Measurements from ENCODE around the gene ASS1.

The ASS1 gene

GRCh38 chr9:130501639-130502038, 56.9 kb downstream of the ASS1 start:
- Histone ChIP-seq H3K4me1 (ENCODE audit: control insufficient read depth, insufficient read depth, low read length) (peaks cover 18% of the 10 kb centered on the region), H3K36me3 (ENCODE audit: control insufficient read depth, insufficient read depth, low read length) (no peaks in the 10 kb centered on the region), H3K9me3 (ENCODE audit: control insufficient read depth, low read length) (no peaks in the 10 kb centered on the region), H3K9ac (ENCODE audit: low read length) (no peak overlapping the region), H3K27me3 (ENCODE audit: control insufficient read depth, insufficient read depth, low read length) (no peaks in the 10 kb centered on the region), H3K4me3 (ENCODE audit: low read length) (no peak overlapping the region)

GRCh38 chr9:130508218-130508617, 63.5 kb downstream of the ASS1 start:
- no peaks in the 10 kb centered on the region for H3K9me3 ChIP-seq (ENCODE audit: control insufficient read depth, low read length)
- H3K36me3 ChIP-seq (ENCODE audit: control insufficient read depth, insufficient read depth, low read length) = no peaks in the 10 kb centered on the region
- no peaks in the 10 kb centered on the region for H3K4me1 ChIP-seq (ENCODE audit: control insufficient read depth, insufficient read depth, low read length)
- no peak overlapping the region for H3K4me3 ChIP-seq (ENCODE audit: low read length)
- H3K27me3 ChIP-seq (ENCODE audit: control insufficient read depth, insufficient read depth, low read length) = no peaks in the 10 kb centered on the region
- H3K9ac ChIP-seq (ENCODE audit: low read length) = no peak overlapping the region

GRCh38 chr9:130512199-130512598, 67.4 kb downstream of the ASS1 start:
- Histone ChIP-seq H3K36me3 (ENCODE audit: control insufficient read depth, insufficient read depth, low read length) (no peaks in the 10 kb centered on the region), H3K27me3 (ENCODE audit: control insufficient read depth, insufficient read depth, low read length) (no peaks in the 10 kb centered on the region), H3K9me3 (ENCODE audit: control insufficient read depth, low read length) (no peaks in the 10 kb centered on the region)

GRCh38 chr9:130513078-130513477, 68.3 kb downstream of the ASS1 start:
- H3K4me1 ChIP-seq (ENCODE audit: control insufficient read depth, insufficient read depth, low read length) = no peaks in the 10 kb centered on the region
- no peak overlapping the region for H3K4me3 ChIP-seq (ENCODE audit: low read length)
- no peaks in the 10 kb centered on the region for H3K27me3 ChIP-seq (ENCODE audit: control insufficient read depth, insufficient read depth, low read length)
- H3K36me3 ChIP-seq (ENCODE audit: control insufficient read depth, insufficient read depth, low read length) = no peaks in the 10 kb centered on the region
- H3K9me3 ChIP-seq (ENCODE audit: control insufficient read depth, low read length) = no peaks in the 10 kb centered on the region
- no peak overlapping the region for H3K9ac ChIP-seq (ENCODE audit: low read length)

More at GRCh38 chr9:130512199-130512598, 67.4 kb downstream of the ASS1 start:
- Histone ChIP-seq H3K4me1 (ENCODE audit: control insufficient read depth, insufficient read depth, low read length) (no peaks in the 10 kb centered on the region), H3K4me3 (ENCODE audit: low read length) (no peak overlapping the region), H3K9ac (ENCODE audit: low read length) (no peak overlapping the region)

- H3K9me3 ChIP-seq (ENCODE audit: control insufficient read depth, low read length) = no peaks in the 10 kb centered on the region
- no peaks in the 10 kb centered on the region for H3K27me3 ChIP-seq (ENCODE audit: control insufficient read depth, insufficient read depth, low read length)
- H3K36me3 ChIP-seq (ENCODE audit: control insufficient read depth, insufficient read depth, low read length) = no peaks in the 10 kb centered on the region
- H3K9ac ChIP-seq (ENCODE audit: low read length) = no peak overlapping the region
- no peak overlapping the region for H3K4me3 ChIP-seq (ENCODE audit: low read length)
- no peaks in the 10 kb centered on the region for H3K4me1 ChIP-seq (ENCODE audit: control insufficient read depth, insufficient read depth, low read length)
Measured at GRCh38 chr9:130518233-130518632, 73.5 kb downstream of the ASS1 start.

- no peak overlapping the region for H3K4me3 ChIP-seq (ENCODE audit: low read length)
- H3K36me3 ChIP-seq (ENCODE audit: control insufficient read depth, insufficient read depth, low read length) = no peaks in the 10 kb centered on the region
- H3K4me1 ChIP-seq (ENCODE audit: control insufficient read depth, insufficient read depth, low read length) = no peaks in the 10 kb centered on the region
- H3K9ac ChIP-seq (ENCODE audit: low read length) = no peak overlapping the region
- no peaks in the 10 kb centered on the region for H3K9me3 ChIP-seq (ENCODE audit: control insufficient read depth, low read length)
- no peaks in the 10 kb centered on the region for H3K27me3 ChIP-seq (ENCODE audit: control insufficient read depth, insufficient read depth, low read length)
Measured at GRCh38 chr9:130518943-130519799, 74.4 kb downstream of the ASS1 start.

DNA sequence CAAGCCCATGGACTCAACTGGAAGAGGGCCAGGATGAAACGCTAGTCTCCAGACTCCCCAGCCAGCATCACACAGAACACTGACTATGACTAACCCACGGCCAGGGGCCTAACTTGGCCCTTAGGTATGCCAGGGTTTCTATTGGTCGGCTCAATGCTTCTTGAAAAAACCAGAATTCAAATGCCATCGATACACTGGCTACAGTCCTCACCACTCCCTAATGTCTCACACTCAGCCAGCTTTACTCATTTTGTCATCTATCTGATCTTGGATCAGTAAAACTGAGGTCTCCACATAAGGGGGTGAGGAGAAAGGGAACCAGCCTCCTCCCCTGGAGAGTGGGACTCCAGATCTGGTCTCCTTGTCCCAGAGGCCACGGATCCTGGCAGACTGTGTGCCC, 75.2 kb downstream of the ASS1 start:
- H3K4me3 ChIP-seq (ENCODE audit: low read length) = no peak overlapping the region
- H3K27me3 ChIP-seq (ENCODE audit: control insufficient read depth, insufficient read depth, low read length) = no peaks in the 10 kb centered on the region
- no peaks in the 10 kb centered on the region for H3K36me3 ChIP-seq (ENCODE audit: control insufficient read depth, insufficient read depth, low read length)
- H3K9ac ChIP-seq (ENCODE audit: low read length) = no peak overlapping the region
- no peaks in the 10 kb centered on the region for H3K4me1 ChIP-seq (ENCODE audit: control insufficient read depth, insufficient read depth, low read length)
- no peaks in the 10 kb centered on the region for H3K9me3 ChIP-seq (ENCODE audit: control insufficient read depth, low read length)

DNA sequence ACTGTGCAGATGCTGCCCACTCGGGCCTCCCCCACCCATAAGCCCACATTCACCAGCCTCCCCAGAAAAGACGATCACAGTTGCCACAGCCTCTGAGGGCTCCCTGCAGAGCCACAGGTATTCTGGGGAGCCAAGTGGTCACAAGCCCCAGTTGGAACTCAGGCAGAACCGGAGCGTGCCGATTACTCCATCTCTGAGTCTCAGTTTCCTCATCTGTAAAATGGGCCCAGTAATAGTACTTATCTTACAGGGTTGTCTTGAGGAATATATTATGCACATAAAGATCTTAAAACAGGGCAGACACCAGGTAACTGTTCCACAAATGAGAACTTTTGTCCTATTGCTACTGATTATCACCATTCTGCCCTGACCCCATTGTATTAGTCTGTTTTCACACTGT, 77.0 kb downstream of the ASS1 start:
- H3K4me3 ChIP-seq (ENCODE audit: low read length) = no peak overlapping the region
- H3K9ac ChIP-seq (ENCODE audit: low read length) = no peak overlapping the region
- H3K4me1 ChIP-seq (ENCODE audit: control insufficient read depth, insufficient read depth, low read length) = no peaks in the 10 kb centered on the region
- H3K36me3 ChIP-seq (ENCODE audit: control insufficient read depth, insufficient read depth, low read length) = no peaks in the 10 kb centered on the region
- peaks cover 4% of the 10 kb centered on the region for H3K27me3 ChIP-seq (ENCODE audit: control insufficient read depth, insufficient read depth, low read length)
- no peaks in the 10 kb centered on the region for H3K9me3 ChIP-seq (ENCODE audit: control insufficient read depth, low read length)

- no peak overlapping the region for H3K9ac ChIP-seq (ENCODE audit: low read length)
- peaks cover 6% of the 10 kb centered on the region for H3K27me3 ChIP-seq (ENCODE audit: control insufficient read depth, insufficient read depth, low read length)
- H3K36me3 ChIP-seq (ENCODE audit: control insufficient read depth, insufficient read depth, low read length) = no peaks in the 10 kb centered on the region
- H3K4me3 ChIP-seq (ENCODE audit: low read length) = no peak overlapping the region
- H3K4me1 ChIP-seq (ENCODE audit: control insufficient read depth, insufficient read depth, low read length) = no peaks in the 10 kb centered on the region
- H3K9me3 ChIP-seq (ENCODE audit: control insufficient read depth, low read length) = no peaks in the 10 kb centered on the region
Measured at GRCh38 chr9:130522233-130522808, 77.6 kb downstream of the ASS1 start.

GRCh38 chr9:130523921-130524320, 79.2 kb downstream of the ASS1 start:
- Histone ChIP-seq H3K36me3 (ENCODE audit: control insufficient read depth, insufficient read depth, low read length) (no peaks in the 10 kb centered on the region), H3K27me3 (ENCODE audit: control insufficient read depth, insufficient read depth, low read length) (peaks cover 6% of the 10 kb centered on the region), H3K4me3 (ENCODE audit: low read length) (no peak overlapping the region), H3K9me3 (ENCODE audit: control insufficient read depth, low read length) (no peaks in the 10 kb centered on the region), H3K4me1 (ENCODE audit: control insufficient read depth, insufficient read depth, low read length) (no peaks in the 10 kb centered on the region), H3K9ac (ENCODE audit: low read length) (no peak overlapping the region)

- no peak overlapping the region for H3K9ac ChIP-seq (ENCODE audit: low read length)
- H3K9me3 ChIP-seq (ENCODE audit: control insufficient read depth, low read length) = no peaks in the 10 kb centered on the region
- H3K27me3 ChIP-seq (ENCODE audit: control insufficient read depth, insufficient read depth, low read length) = peaks cover 6% of the 10 kb centered on the region
- H3K4me1 ChIP-seq (ENCODE audit: control insufficient read depth, insufficient read depth, low read length) = no peaks in the 10 kb centered on the region
- H3K4me3 ChIP-seq (ENCODE audit: low read length) = no peak overlapping the region
- no peaks in the 10 kb centered on the region for H3K36me3 ChIP-seq (ENCODE audit: control insufficient read depth, insufficient read depth, low read length)
Measured at GRCh38 chr9:130526193-130526853, 81.6 kb downstream of the ASS1 start.
